Retinal pigment epithelial cell (primary cell): ENCODE results near the gene WNT7A.

Experiments
- DNase-seq: peaks from one replicate; pipeline ENCODE4 v3.0.0-alpha.2; 2010; ENCODE audit warnings: low read depth
- H3K4me3 ChIP-seq: 2 replicates; pipeline ENCODE4 v1.5.1; 2011; ENCODE audit warnings: mild to moderate bottlenecking, low read length, control low read depth, moderate library complexity
- CTCF ChIP-seq: conservative IDR thresholded peaks from 2 replicates; pipeline ENCODE4 v1.5.1; 2011; ENCODE audit warnings: low read depth, low read length, control low read depth, inconsistent platforms

The WNT7A gene

GRCh38 chr3:13851997-13852637, 27.8 kb downstream of the WNT7A start:
- no peak overlapping the region for H3K4me3 ChIP-seq
- no peak for DNase-seq
- TF ChIP-seq CTCF: no peak

GRCh38 chr3:13851091-13851849, 28.6 kb downstream of the WNT7A start:
- TF ChIP-seq CTCF: no peak
- DNase-seq: no peak
- no peak overlapping the region for H3K4me3 ChIP-seq

GRCh38 chr3:13850161-13850945, 29.5 kb downstream of the WNT7A start:
- no peak for DNase-seq
- no peak for TF ChIP-seq CTCF
- no peak overlapping the region for H3K4me3 ChIP-seq

GRCh38 chr3:13849018-13849417, 30.9 kb downstream of the WNT7A start:
- no peak for TF ChIP-seq CTCF
- H3K4me3 ChIP-seq: no peak overlapping the region
- no peak for DNase-seq

- no peak for DNase-seq
- no peak overlapping the region for H3K4me3 ChIP-seq
- TF ChIP-seq CTCF: no peak
These were observed 32.9 kb downstream of the WNT7A start for GRCh38 chr3:13846716-13847570.

- no peak for TF ChIP-seq CTCF
- H3K4me3 ChIP-seq: no peak overlapping the region
- no peak for DNase-seq
These were observed 33.6 kb downstream of the WNT7A start for GRCh38 chr3:13846238-13846637.
